Measurements from ENCODE around the gene CHMP4B.

CHMP4B gene

GRCh38 chr20:33817411-33817810, 6.3 kb downstream of the CHMP4B start:
- H3K4me3 ChIP-seq (ENCODE audit: low read depth, low read length) = no peak overlapping the region

GRCh38 chr20:33819456-33819855, 8.3 kb downstream of the CHMP4B start:
- no peak overlapping the region for H3K4me3 ChIP-seq (ENCODE audit: low read depth, low read length)

GRCh38 chr20:33820362-33820761, 9.2 kb downstream of the CHMP4B start:
- no peak overlapping the region for H3K4me3 ChIP-seq (ENCODE audit: low read depth, low read length)

GRCh38 chr20:33821270-33821836, 10.2 kb downstream of the CHMP4B start:
- H3K4me3 ChIP-seq (ENCODE audit: low read depth, low read length) = no peak overlapping the region

GRCh38 chr20:33822423-33822822, 11.3 kb downstream of the CHMP4B start:
- H3K4me3 ChIP-seq (ENCODE audit: low read depth, low read length) = no peak overlapping the region

GRCh38 chr20:33822991-33823390, 11.8 kb downstream of the CHMP4B start:
- H3K4me3 ChIP-seq (ENCODE audit: low read depth, low read length) = no peak overlapping the region

- H3K4me3 ChIP-seq (ENCODE audit: low read depth, low read length) = no peak overlapping the region
Measured at GRCh38 chr20:33824852-33825251, 13.7 kb downstream of the CHMP4B start.

GRCh38 chr20:33825340-33826269, 14.5 kb downstream of the CHMP4B start:
- H3K4me3 ChIP-seq (ENCODE audit: low read depth, low read length) = no peak overlapping the region

- no peak overlapping the region for H3K4me3 ChIP-seq (ENCODE audit: low read depth, low read length)
Measured at GRCh38 chr20:33826270-33826897, 15.2 kb downstream of the CHMP4B start.

- no peak overlapping the region for H3K4me3 ChIP-seq (ENCODE audit: low read depth, low read length)
Measured at GRCh38 chr20:33827109-33827508, 16.0 kb downstream of the CHMP4B start.

GRCh38 chr20:33827634-33828325, 16.6 kb downstream of the CHMP4B start:
- H3K4me3 ChIP-seq (ENCODE audit: low read depth, low read length) = no peak overlapping the region

- no peak overlapping the region for H3K4me3 ChIP-seq (ENCODE audit: low read depth, low read length)
Measured at GRCh38 chr20:33828326-33828844, 17.2 kb downstream of the CHMP4B start.

GRCh38 chr20:33828967-33829560, 17.9 kb downstream of the CHMP4B start:
- no peak overlapping the region for H3K4me3 ChIP-seq (ENCODE audit: low read depth, low read length)

GRCh38 chr20:33829636-33830035, 18.5 kb downstream of the CHMP4B start:
- H3K4me3 ChIP-seq (ENCODE audit: low read depth, low read length) = no peak overlapping the region

- H3K4me3 ChIP-seq (ENCODE audit: low read depth, low read length) = no peak overlapping the region
Measured at GRCh38 chr20:33830371-33830770, 19.2 kb downstream of the CHMP4B start.

GRCh38 chr20:33832103-33832804, 21.1 kb downstream of the CHMP4B start:
- no peak overlapping the region for H3K4me3 ChIP-seq (ENCODE audit: low read depth, low read length)

GRCh38 chr20:33833333-33833732, 22.2 kb downstream of the CHMP4B start:
- H3K4me3 ChIP-seq (ENCODE audit: low read depth, low read length) = no peak overlapping the region

GRCh38 chr20:33835615-33836172, 24.5 kb downstream of the CHMP4B start:
- no peak overlapping the region for H3K4me3 ChIP-seq (ENCODE audit: low read depth, low read length)

- H3K4me3 ChIP-seq (ENCODE audit: low read depth, low read length) = no peak overlapping the region
Measured at GRCh38 chr20:33836277-33836676, 25.1 kb downstream of the CHMP4B start.
